OCI-LY1 (cell line): Measurements from ENCODE around the gene KMT2A.

Experiments
- EZH2 ChIP-seq: fragments of 200-600 bp; sonication (generic), shearing (Covaris generic); IDR thresholded peaks from 2 replicates; pipeline ENCODE4 v1.8.0; 2017; ENCODE audit warnings: borderline replicate concordance, mixed run types, mild to moderate bottlenecking, antibody characterized with exemption, low read length, moderate library complexity, mixed read lengths
- TF ChIP-seq, protein P1 (sequence below): fragments of 200-600 bp; sonication (generic), shearing (Covaris generic); IDR thresholded peaks from 2 replicates; pipeline ENCODE4 v1.5.1; 2017; ENCODE audit warnings: mild to moderate bottlenecking, antibody characterized with exemption, low read length, moderate library complexity, mixed read lengths

- TF ChIP-seq, protein P1, sequence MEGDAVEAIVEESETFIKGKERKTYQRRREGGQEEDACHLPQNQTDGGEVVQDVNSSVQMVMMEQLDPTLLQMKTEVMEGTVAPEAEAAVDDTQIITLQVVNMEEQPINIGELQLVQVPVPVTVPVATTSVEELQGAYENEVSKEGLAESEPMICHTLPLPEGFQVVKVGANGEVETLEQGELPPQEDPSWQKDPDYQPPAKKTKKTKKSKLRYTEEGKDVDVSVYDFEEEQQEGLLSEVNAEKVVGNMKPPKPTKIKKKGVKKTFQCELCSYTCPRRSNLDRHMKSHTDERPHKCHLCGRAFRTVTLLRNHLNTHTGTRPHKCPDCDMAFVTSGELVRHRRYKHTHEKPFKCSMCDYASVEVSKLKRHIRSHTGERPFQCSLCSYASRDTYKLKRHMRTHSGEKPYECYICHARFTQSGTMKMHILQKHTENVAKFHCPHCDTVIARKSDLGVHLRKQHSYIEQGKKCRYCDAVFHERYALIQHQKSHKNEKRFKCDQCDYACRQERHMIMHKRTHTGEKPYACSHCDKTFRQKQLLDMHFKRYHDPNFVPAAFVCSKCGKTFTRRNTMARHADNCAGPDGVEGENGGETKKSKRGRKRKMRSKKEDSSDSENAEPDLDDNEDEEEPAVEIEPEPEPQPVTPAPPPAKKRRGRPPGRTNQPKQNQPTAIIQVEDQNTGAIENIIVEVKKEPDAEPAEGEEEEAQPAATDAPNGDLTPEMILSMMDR, result no peak
- TF ChIP-seq EZH2, result no peak
Observed at GRCh38 chr11:118435893-118436624, at the start of gene KMT2A.
